BE2C (cell line): ENCODE data around the gene ZDHHC19. TPM values are rescaled to one million over a fixed set of nuclear protein-coding genes. Genes with fewer than 3 reads are reported as not detected.

Experiments
- DNase-seq: peaks from one replicate; pipeline ENCODE4 v3.0.0-alpha.2; 2020
- H3K27me3 ChIP-seq: fragments of 250-450 bp; sonication (Bioruptor Pico); 2 replicates; pipeline ENCODE4 v1.5.1; 2020; ENCODE audit warnings: mild to moderate bottlenecking
- H3K36me3 ChIP-seq: fragments of 250-450 bp; sonication (Bioruptor Pico); 2 replicates; pipeline ENCODE4 v1.5.1; 2020; ENCODE audit warnings: mild to moderate bottlenecking
- H3K4me1 ChIP-seq: fragments of 250-450 bp; sonication (Bioruptor Pico); 2 replicates; pipeline ENCODE4 v1.5.1; 2020
- H3K4me3 ChIP-seq: 2 replicates; pipeline ENCODE4 v1.5.1; 2011; ENCODE audit warnings: low read depth, low read length
- H3K9me3 ChIP-seq: fragments of 250-450 bp; sonication (Bioruptor Pico); 2 replicates; pipeline ENCODE4 v1.5.1; 2020
- CTCF ChIP-seq: IDR thresholded peaks from 2 replicates; pipeline ENCODE4 v1.5.1; 2012; ENCODE audit warnings: mild to moderate bottlenecking, low read depth, low read length
- polyA plus RNA-seq: library from polyadenylated mRNA; unstranded; fragments of >200 nt; gene quantifications from one replicate; pipeline ENCODE4 v1.2.1, GENCODE V29; 2012; ENCODE audit warnings: low read depth, missing spikeins; ENCODE audit not compliant: insufficient read length, insufficient read depth

The ZDHHC19 gene
- not detected for polyA plus RNA-seq

DNA sequence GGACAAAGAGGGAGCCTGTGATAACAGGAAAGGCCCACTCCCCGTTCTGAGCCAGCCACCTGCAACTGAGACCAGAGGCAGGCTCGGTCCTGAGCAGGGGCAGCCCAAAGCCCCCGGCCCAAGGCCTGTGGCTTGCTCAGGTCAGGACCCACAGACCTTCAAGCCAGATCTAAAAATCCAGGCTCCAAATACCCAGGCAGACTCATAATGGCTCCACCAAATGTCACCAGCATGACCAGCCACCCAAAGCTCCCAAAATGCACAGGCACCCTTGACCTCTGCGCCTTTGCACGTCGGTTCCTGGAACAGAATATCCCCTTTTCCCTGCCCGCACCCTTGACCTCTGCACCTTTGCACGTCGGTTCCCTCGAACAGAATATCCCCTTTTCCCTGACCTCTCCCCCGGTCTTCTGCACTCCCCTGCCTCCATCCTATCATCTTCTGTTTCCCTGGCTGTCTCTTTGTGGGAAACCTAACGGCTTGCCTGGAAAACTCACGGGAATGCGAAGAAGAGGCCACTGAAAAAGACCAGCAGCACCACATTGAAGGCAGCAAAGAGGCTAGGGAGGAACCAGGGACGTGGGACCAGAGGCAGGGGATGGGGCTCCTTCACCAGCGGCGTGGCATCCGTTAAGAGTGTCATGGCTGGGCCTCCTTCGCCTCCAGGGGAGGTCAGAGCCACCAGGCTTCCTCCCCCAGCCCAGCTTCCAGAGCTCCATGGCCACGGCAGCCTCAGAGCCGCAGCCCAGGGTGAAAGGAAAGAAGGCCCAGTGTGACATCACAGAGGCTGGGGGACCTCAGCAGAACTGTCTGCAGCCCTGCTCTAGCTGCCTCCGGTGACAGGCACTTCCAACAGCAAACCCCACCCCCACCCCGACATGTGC, at the start of gene ZDHHC19:
TSS of gene ZDHHC19 (minus strand) at position 728 of the 884 bp plus-strand sequence. CDS start at position 643, 85 bp downstream.
- H3K36me3 ChIP-seq = no peaks in the 10 kb centered on the region
- no peaks in the 10 kb centered on the region for H3K27me3 ChIP-seq
- DNase-seq = no peak
- TF ChIP-seq CTCF = no peak
- no peak within 1 kb of the TSS for H3K4me3 ChIP-seq
- H3K9me3 ChIP-seq = no peaks in the 10 kb centered on the region
- H3K4me1 ChIP-seq = no peaks in the 10 kb centered on the region

DNA sequence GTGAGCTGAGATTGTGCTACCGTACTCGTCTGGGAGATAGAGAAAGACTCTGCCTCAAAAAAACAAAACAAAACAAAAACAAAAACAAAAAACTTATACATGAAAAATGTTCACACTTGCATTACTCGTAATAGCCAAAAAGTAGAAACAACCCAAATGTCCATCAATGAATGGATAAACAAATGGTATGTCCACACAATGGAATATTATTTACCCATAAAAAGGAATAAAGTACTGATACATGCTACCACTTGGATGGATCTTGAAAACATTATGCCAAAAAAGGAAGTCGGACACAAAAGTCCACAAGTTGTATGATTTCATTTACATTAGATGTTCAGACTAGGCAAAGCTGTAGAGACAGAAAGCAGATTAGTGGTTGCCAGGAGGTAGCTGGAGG, 49.6 kb upstream of the ZDHHC19 start:
- DNase-seq = no peak

GRCh38 chr3:196255776-196256175, 44.6 kb upstream of the ZDHHC19 start:
- H3K36me3 ChIP-seq = peaks cover 19% of the 10 kb centered on the region
- no peak overlapping the region for H3K4me3 ChIP-seq
- no peak for DNase-seq
- no peak for TF ChIP-seq CTCF
- no peaks in the 10 kb centered on the region for H3K27me3 ChIP-seq
- peaks cover 2% of the 10 kb centered on the region; the same call in 1 of the 2 replicates for H3K4me1 ChIP-seq
- 0 out of 2 replicates have a peak, but pooled peaks cover 2% of the 10 kb centered on the region for H3K9me3 ChIP-seq

More for the DNA sequence above, 49.6 kb upstream of the ZDHHC19 start:
- H3K27me3 ChIP-seq = no peaks in the 10 kb centered on the region
- H3K9me3 ChIP-seq = no peaks in the 10 kb centered on the region
- no peak for TF ChIP-seq CTCF
- no peak overlapping the region for H3K4me3 ChIP-seq
- peaks cover 28% of the 10 kb centered on the region for H3K36me3 ChIP-seq
- H3K4me1 ChIP-seq = no peaks in the 10 kb centered on the region

DNA sequence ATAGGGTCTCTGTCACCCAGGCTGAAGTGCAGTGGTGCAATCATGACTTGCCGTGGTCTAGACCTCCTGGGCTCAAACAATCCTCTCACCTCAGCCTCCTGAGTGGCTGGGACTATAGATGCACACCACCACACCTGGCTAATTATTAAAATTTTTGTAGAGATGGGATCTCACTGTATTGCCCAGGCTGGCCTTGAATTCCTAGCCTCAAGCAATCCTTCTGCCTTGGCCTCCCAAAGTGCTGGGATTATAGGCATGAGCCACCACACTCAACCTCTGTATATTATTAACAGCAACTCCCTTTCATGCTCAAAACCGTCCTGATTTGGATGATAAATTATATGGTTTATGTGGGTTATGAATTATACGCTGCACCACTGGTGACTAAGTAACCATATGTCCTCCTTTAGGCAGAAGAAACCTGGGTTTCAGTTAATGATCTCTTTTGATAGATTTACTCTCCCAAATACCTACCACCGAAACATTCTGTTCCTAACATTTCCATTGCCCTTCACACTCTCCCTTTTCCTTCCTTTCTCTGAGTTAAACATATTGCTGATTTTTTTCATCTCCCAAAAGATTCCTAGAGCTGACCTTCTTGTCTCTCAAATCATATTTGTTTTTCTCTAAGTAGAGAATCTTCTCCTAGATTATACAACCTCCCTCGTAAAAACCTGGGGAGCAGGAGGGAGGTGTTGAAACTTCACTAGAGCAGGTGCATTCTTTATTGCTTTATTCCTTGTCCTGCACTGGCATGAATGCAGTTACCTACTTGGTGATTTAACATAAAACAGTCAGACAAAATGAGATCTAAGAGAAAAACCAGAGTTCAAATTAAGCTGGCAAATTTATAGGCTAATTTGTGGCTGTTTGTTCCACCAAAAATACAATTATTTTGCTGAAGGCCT, 43.4 kb upstream of the ZDHHC19 start:
- Histone ChIP-seq H3K27me3 (no peaks in the 10 kb centered on the region), H3K4me3 (no peak overlapping the region), H3K4me1 (peaks cover 2% of the 10 kb centered on the region; the same call in 1 of the 2 replicates), H3K36me3 (peaks cover 11% of the 10 kb centered on the region), H3K9me3 (0 out of 2 replicates have a peak, but pooled peaks cover 2% of the 10 kb centered on the region)
- TF ChIP-seq CTCF = no peak
- no peak for DNase-seq

GRCh38 chr3:196251918-196252317, 40.7 kb upstream of the ZDHHC19 start:
- Histone ChIP-seq H3K36me3 (peaks cover 11% of the 10 kb centered on the region), H3K4me1 (peaks cover 2% of the 10 kb centered on the region; the same call in 1 of the 2 replicates), H3K27me3 (no peaks in the 10 kb centered on the region), H3K4me3 (no peak overlapping the region), H3K9me3 (0 out of 2 replicates have a peak, but pooled peaks cover 2% of the 10 kb centered on the region)
- DNase-seq = no peak
- no peak for TF ChIP-seq CTCF
